BE2C (cell line): ENCODE results near the gene TNNT3.

ENCODE experiments used
- DNase-seq: peaks from one replicate; pipeline ENCODE4 v3.0.0-alpha.2; 2020
- H3K27me3 ChIP-seq: fragments of 250-450 bp; sonication (Bioruptor Pico); 2 replicates; pipeline ENCODE4 v1.5.1; 2020; ENCODE audit warnings: mild to moderate bottlenecking
- H3K36me3 ChIP-seq: fragments of 250-450 bp; sonication (Bioruptor Pico); 2 replicates; pipeline ENCODE4 v1.5.1; 2020; ENCODE audit warnings: mild to moderate bottlenecking
- H3K4me1 ChIP-seq: fragments of 250-450 bp; sonication (Bioruptor Pico); 2 replicates; pipeline ENCODE4 v1.5.1; 2020
- H3K4me3 ChIP-seq: 2 replicates; pipeline ENCODE4 v1.5.1; 2011; ENCODE audit warnings: low read depth, low read length
- H3K9me3 ChIP-seq: fragments of 250-450 bp; sonication (Bioruptor Pico); 2 replicates; pipeline ENCODE4 v1.5.1; 2020
- CTCF ChIP-seq: IDR thresholded peaks from 2 replicates; pipeline ENCODE4 v1.5.1; 2012; ENCODE audit warnings: mild to moderate bottlenecking, low read depth, low read length

TNNT3 gene

GRCh38 chr11:1908618-1909017 lies 10.9 kb upstream of the TNNT3 start:
- Histone ChIP-seq H3K4me1 (no peaks in the 10 kb centered on the region), H3K27me3 (no peaks in the 10 kb centered on the region), H3K36me3 (no peaks in the 10 kb centered on the region), H3K9me3 (no peaks in the 10 kb centered on the region), H3K4me3 (no peak overlapping the region)
- no peak for TF ChIP-seq CTCF
- DNase-seq: no peak

- no peak for DNase-seq
- H3K9me3 ChIP-seq: no peaks in the 10 kb centered on the region
- H3K27me3 ChIP-seq: no peaks in the 10 kb centered on the region
- no peaks in the 10 kb centered on the region for H3K4me1 ChIP-seq
- H3K36me3 ChIP-seq: no peaks in the 10 kb centered on the region
- TF ChIP-seq CTCF: no peak
- no peak overlapping the region for H3K4me3 ChIP-seq
Measured at GRCh38 chr11:1909524-1909923, 10.0 kb upstream of the TNNT3 start.

GRCh38 chr11:1912289-1912878 lies 7.1 kb upstream of the TNNT3 start:
- no peaks in the 10 kb centered on the region for H3K36me3 ChIP-seq
- H3K9me3 ChIP-seq: no peaks in the 10 kb centered on the region
- H3K27me3 ChIP-seq: no peaks in the 10 kb centered on the region
- no peak for TF ChIP-seq CTCF
- H3K4me1 ChIP-seq: no peaks in the 10 kb centered on the region
- DNase-seq: no peak
- no peak overlapping the region for H3K4me3 ChIP-seq

- Histone ChIP-seq H3K4me1 (no peaks in the 10 kb centered on the region), H3K4me3 (no peak overlapping the region), H3K27me3 (no peaks in the 10 kb centered on the region), H3K9me3 (no peaks in the 10 kb centered on the region), H3K36me3 (no peaks in the 10 kb centered on the region)
- no peak for TF ChIP-seq CTCF
- DNase-seq: no peak
Measured at GRCh38 chr11:1913271-1914060, 6.0 kb upstream of the TNNT3 start.

GRCh38 chr11:1915795-1916131 lies 3.7 kb upstream of the TNNT3 start:
- Histone ChIP-seq H3K9me3 (no peaks in the 10 kb centered on the region), H3K4me3 (no peak overlapping the region), H3K27me3 (no peaks in the 10 kb centered on the region), H3K4me1 (no peaks in the 10 kb centered on the region), H3K36me3 (no peaks in the 10 kb centered on the region)
- no peak for TF ChIP-seq CTCF
- DNase-seq: no peak
